ENCODE data around the gene ETV6. TPM values are rescaled to one million over a fixed set of nuclear protein-coding genes. Genes with fewer than 3 reads are reported as not detected.

The ETV6 gene
- total RNA-seq, 8 experiments from 2014 or later: 2.9 to 18.6 (median 4.9) TPM

GRCh38 chr12:11891346-11891745 is 241.9 kb downstream of the ETV6 start:
- in situ Hi-C loops (cut with MboI; ENCODE audit: low pct_unique_long_range_greater_than_20kb in 2 of 9, low sequenced_read_pairs in 9 of 9, unreplicated experiment in 9 of 9): no loop called here
- ATAC-seq (replicated peaks in 6 of 8): no peak
- whole genome bisulfite sequencing, 10 experiments: 48 to 100% (median 83%) methylated on average over 2 to 4 of the region's 4 CpGs; no CpG with 5 or more reads in 3 of the 10 experiments

GRCh38 chr12:11891754-11892386 is 242.4 kb downstream of the ETV6 start:
- no peaks in the 10 kb centered on the region for H3K4me1 ChIP-seq (replicated peaks in 1 of 2)
- 40 to 100% (median 93%) methylated on average over 2 to 7 of the region's 9 CpGs; no CpG with 5 or more reads in 1 of the 10 experiments for WGBS, 10 experiments
- no peak overlapping the region for H3K27ac ChIP-seq
- no peak overlapping the region for H3K4me3 ChIP-seq
- ATAC-seq (replicated peaks in 6 of 8): no peak
- in situ Hi-C loops (cut with MboI; ENCODE audit: low pct_unique_long_range_greater_than_20kb in 2 of 9, low sequenced_read_pairs in 9 of 9, unreplicated experiment in 9 of 9): no loop called here

More at GRCh38 chr12:11891346-11891745, 241.9 kb downstream of the ETV6 start:
- no peak overlapping the region for H3K4me3 ChIP-seq
- H3K4me1 ChIP-seq (replicated peaks in 1 of 2): no peaks in the 10 kb centered on the region
- no peak overlapping the region for H3K27ac ChIP-seq

GRCh38 chr12:11893998-11894397 is 244.5 kb downstream of the ETV6 start:
- 57 to 100% (median 93%) methylated on average over 1 to 3 of the region's 4 CpGs; no CpG with 5 or more reads in 2 of the 10 experiments for WGBS, 10 experiments
- in situ Hi-C loops (cut with MboI; ENCODE audit: low pct_unique_long_range_greater_than_20kb in 2 of 9, low sequenced_read_pairs in 9 of 9, unreplicated experiment in 9 of 9): no loop called here

GRCh38 chr12:11894890-11895289 is 245.4 kb downstream of the ETV6 start:
- in situ Hi-C loops (cut with MboI; ENCODE audit: low pct_unique_long_range_greater_than_20kb in 2 of 9, low sequenced_read_pairs in 9 of 9, unreplicated experiment in 9 of 9): no loop called here
- 8 to 100% (median 77%) methylated on average over 1 to 4 of the region's 4 CpGs; no CpG with 5 or more reads in 2 of the 10 experiments for WGBS, 10 experiments
- Histone ChIP-seq H3K27ac (no peak overlapping the region), H3K4me3 (no peak overlapping the region), H3K4me1 (replicated peaks in 1 of 2) (no peaks in the 10 kb centered on the region)
- no peak for ATAC-seq (replicated peaks in 6 of 8)

More at GRCh38 chr12:11893998-11894397, 244.5 kb downstream of the ETV6 start:
- Histone ChIP-seq H3K4me1 (replicated peaks in 1 of 2) (no peaks in the 10 kb centered on the region), H3K27ac (no peak overlapping the region), H3K4me3 (no peak overlapping the region)
- peak in 1 of 8 experiments; percentile 29 for ATAC-seq (replicated peaks in 6 of 8)

GRCh38 chr12:11895421-11896078 is 246.1 kb downstream of the ETV6 start:
- no peak for ATAC-seq (replicated peaks in 6 of 8)
- in situ Hi-C loops (cut with MboI; ENCODE audit: low pct_unique_long_range_greater_than_20kb in 2 of 9, low sequenced_read_pairs in 9 of 9, unreplicated experiment in 9 of 9): no loop called here
- H3K4me1 ChIP-seq (replicated peaks in 1 of 2): no peaks in the 10 kb centered on the region
- H3K4me3 ChIP-seq: no peak overlapping the region
- WGBS, 10 experiments: 71 to 100% (median 95%) methylated on average over 1 to 6 of the region's 7 CpGs
- H3K27ac ChIP-seq: no peak overlapping the region

- H3K27ac ChIP-seq: no peak overlapping the region
- ATAC-seq (replicated peaks in 6 of 8): peak in 3 of 8 experiments; percentile 29 to 53 (median 52)
- in situ Hi-C loops (cut with MboI; ENCODE audit: low pct_unique_long_range_greater_than_20kb in 2 of 9, low sequenced_read_pairs in 9 of 9, unreplicated experiment in 9 of 9): no loop called here
- no peaks in the 10 kb centered on the region for H3K4me1 ChIP-seq (replicated peaks in 1 of 2)
- WGBS, 10 experiments: 32 to 100% (median 80%) methylated on average over 1 to 3 of the region's 3 CpGs; no CpG with 5 or more reads in 1 of the 10 experiments
- H3K4me3 ChIP-seq: no peak overlapping the region
Measured at GRCh38 chr12:11896417-11896929, 247.0 kb downstream of the ETV6 start.

GRCh38 chr12:11897923-11898322 is 248.4 kb downstream of the ETV6 start:
- in situ Hi-C loops (cut with MboI; ENCODE audit: low pct_unique_long_range_greater_than_20kb in 2 of 9, low sequenced_read_pairs in 9 of 9, unreplicated experiment in 9 of 9): no loop called here
- Histone ChIP-seq H3K27ac (no peak overlapping the region), H3K4me1 (replicated peaks in 1 of 2) (no peaks in the 10 kb centered on the region), H3K4me3 (no peak overlapping the region)
- 50 to 100% (median 85%) methylated on average over 1 to 2 of the region's 2 CpGs; no CpG with 5 or more reads in 4 of the 10 experiments for WGBS, 10 experiments
- no peak for ATAC-seq (replicated peaks in 6 of 8)

GRCh38 chr12:11901701-11902524 is 252.4 kb downstream of the ETV6 start:
- no peak overlapping the region for H3K4me3 ChIP-seq
- WGBS, 10 experiments: 40 to 90% (median 81%) methylated on average over 2 to 6 of the region's 9 CpGs; no CpG with 5 or more reads in 2 of the 10 experiments
- no peak overlapping the region for H3K27ac ChIP-seq
- in situ Hi-C loops (cut with MboI; ENCODE audit: low pct_unique_long_range_greater_than_20kb in 2 of 9, low sequenced_read_pairs in 9 of 9, unreplicated experiment in 9 of 9): no loop called here
- H3K4me1 ChIP-seq (replicated peaks in 1 of 2): no peaks in the 10 kb centered on the region
- ATAC-seq (replicated peaks in 6 of 8): no peak

- Histone ChIP-seq H3K4me1 (replicated peaks in 1 of 2) (no peaks in the 10 kb centered on the region), H3K27ac (no peak overlapping the region), H3K4me3 (no peak overlapping the region)
- ATAC-seq (replicated peaks in 6 of 8): no peak
- in situ Hi-C loops (cut with MboI; ENCODE audit: low pct_unique_long_range_greater_than_20kb in 2 of 9, low sequenced_read_pairs in 9 of 9, unreplicated experiment in 9 of 9): no loop called here
- 80 to 100% (median 95%) methylated on average over 1 to 4 of the region's 4 CpGs; no CpG with 5 or more reads in 2 of the 10 experiments for WGBS, 10 experiments
Measured at GRCh38 chr12:11902525-11902875, 253.0 kb downstream of the ETV6 start.

GRCh38 chr12:11904124-11904523 is 254.7 kb downstream of the ETV6 start:
- ATAC-seq (replicated peaks in 6 of 8): no peak
- in situ Hi-C loops (cut with MboI; ENCODE audit: low pct_unique_long_range_greater_than_20kb in 2 of 9, low sequenced_read_pairs in 9 of 9, unreplicated experiment in 9 of 9): no loop called here
- Histone ChIP-seq H3K4me3 (no peak overlapping the region), H3K27ac (no peak overlapping the region), H3K4me1 (replicated peaks in 1 of 2) (no peaks in the 10 kb centered on the region)
- 58 to 97% (median 80%) methylated on average over 1 to 3 of the region's 3 CpGs; no CpG with 5 or more reads in 5 of the 10 experiments for WGBS, 10 experiments

GRCh38 chr12:11905534-11905933 is 256.1 kb downstream of the ETV6 start:
- H3K4me3 ChIP-seq: no peak overlapping the region
- H3K4me1 ChIP-seq (replicated peaks in 1 of 2): no peaks in the 10 kb centered on the region
- H3K27ac ChIP-seq: no peak overlapping the region
- in situ Hi-C loops (cut with MboI; ENCODE audit: low pct_unique_long_range_greater_than_20kb in 2 of 9, low sequenced_read_pairs in 9 of 9, unreplicated experiment in 9 of 9): no loop called here
- no peak for ATAC-seq (replicated peaks in 6 of 8)

GRCh38 chr12:11906286-11906935 is 256.9 kb downstream of the ETV6 start:
- 22 to 92% (median 68%) methylated on average over 1 to 5 of the region's 5 CpGs for WGBS, 10 experiments
- in situ Hi-C loops (cut with MboI; ENCODE audit: low pct_unique_long_range_greater_than_20kb in 2 of 9, low sequenced_read_pairs in 9 of 9, unreplicated experiment in 9 of 9): no loop called here
- H3K4me1 ChIP-seq (replicated peaks in 1 of 2): no peaks in the 10 kb centered on the region
- no peak for ATAC-seq (replicated peaks in 6 of 8)
- no peak overlapping the region for H3K4me3 ChIP-seq
- H3K27ac ChIP-seq: no peak overlapping the region

GRCh38 chr12:11907625-11908024 is 258.2 kb downstream of the ETV6 start:
- H3K27ac ChIP-seq: no peak overlapping the region
- no peak overlapping the region for H3K4me3 ChIP-seq
- ATAC-seq (replicated peaks in 6 of 8): no peak
- in situ Hi-C loops (cut with MboI; ENCODE audit: low pct_unique_long_range_greater_than_20kb in 2 of 9, low sequenced_read_pairs in 9 of 9, unreplicated experiment in 9 of 9): no loop called here
- H3K4me1 ChIP-seq (replicated peaks in 1 of 2): no peaks in the 10 kb centered on the region
